ENCODE data around the gene DNM3. TPM values are rescaled to one million over a fixed set of nuclear protein-coding genes. Genes with fewer than 3 reads are reported as not detected.

DNM3 gene
- total RNA-seq, 1 experiment from 2014 or later: 3.1 TPM

DNA sequence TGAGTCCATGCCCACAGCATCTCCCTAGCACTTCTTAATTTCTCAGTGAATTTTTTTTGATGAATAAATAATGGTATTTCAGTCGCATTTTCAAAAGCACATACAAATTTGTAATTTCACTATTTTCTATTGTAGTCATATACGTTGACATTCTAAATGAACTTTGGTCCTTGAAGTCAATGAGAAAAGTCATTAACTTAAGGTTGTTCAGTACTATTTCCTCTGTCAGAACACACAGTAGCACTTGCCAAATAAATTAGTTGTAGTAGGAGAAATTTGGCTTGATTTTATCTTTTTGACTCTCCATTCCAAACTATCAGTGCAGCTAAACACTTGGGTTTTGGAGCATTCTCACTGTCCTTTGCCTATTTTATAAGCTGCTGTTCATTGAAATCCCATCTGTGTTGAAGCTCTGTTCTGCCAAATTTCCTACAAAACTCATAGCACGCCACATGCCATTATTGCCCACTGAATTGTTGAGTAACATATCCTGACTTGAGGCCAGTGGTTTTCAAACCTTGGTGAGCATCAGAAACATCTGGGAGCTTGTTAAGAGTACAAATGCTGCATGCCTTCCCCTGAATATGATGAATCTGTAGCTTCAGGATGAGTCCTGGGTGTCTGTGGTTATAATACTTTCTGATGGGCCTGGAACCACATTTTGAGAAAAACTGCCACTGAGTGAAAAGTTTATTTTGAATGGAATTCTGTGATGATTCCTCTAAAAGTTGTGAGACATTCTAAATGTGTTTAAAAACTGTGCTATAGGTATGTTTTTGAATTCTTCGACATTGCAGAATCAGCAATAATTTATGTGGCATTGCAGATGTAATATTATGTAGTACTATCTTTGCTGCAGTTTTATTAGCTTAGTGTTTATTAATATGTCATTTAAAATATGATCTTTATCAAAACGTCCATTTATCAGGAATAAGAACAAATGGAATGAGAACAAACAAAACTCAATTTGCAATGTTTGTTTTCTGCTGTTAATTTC is 78.9 kb downstream of the DNM3 start:
- DNase-seq (ENCODE audit: low read depth): no peak

DNA sequence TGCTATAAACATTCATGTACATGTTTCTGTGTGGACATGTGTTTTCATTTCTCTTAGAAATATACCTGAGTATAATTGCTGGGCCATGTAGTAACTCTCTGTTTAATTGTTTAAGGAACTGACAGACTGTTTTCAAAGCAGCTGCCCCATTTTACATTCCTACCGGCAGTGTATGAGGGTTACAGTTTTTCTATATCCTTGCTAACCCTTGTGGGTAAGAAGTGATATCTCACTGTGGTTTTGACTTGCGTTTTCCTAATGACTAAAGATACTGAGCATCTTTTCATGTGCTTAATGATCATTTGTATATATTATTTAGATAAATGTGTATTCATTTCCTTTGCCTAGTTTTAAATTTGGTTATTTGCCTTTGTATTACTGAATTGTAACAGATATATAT is 81.7 kb downstream of the DNM3 start:
- DNase-seq (ENCODE audit: low read depth): no peak

- no peak for DNase-seq (ENCODE audit: low read depth)
These were observed 87.8 kb downstream of the DNM3 start for GRCh38 chr1:171929121-171929520.

DNA sequence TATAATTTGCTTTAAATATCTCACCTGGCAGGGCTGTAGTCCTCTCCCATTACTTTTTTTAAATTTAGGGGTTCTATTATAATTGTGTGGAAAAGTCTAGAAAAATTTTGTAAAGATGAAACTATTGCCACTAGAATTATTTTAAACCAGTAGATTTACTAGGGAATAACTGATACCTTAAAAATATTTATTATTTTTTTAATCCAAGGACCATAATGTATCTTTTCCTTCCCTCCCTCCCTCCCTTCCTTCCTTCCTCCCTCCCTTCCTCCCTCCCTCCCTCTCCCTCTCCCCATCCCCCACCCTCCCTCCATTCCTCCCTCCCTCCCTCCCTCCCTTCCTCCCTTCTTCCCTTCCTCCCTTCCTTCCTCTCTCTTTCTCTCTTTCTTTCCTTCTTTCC is 90.5 kb downstream of the DNM3 start:
- no peak for DNase-seq (ENCODE audit: low read depth)

GRCh38 chr1:171934664-171935063 is 93.4 kb downstream of the DNM3 start:
- no peak for DNase-seq (ENCODE audit: low read depth)

DNA sequence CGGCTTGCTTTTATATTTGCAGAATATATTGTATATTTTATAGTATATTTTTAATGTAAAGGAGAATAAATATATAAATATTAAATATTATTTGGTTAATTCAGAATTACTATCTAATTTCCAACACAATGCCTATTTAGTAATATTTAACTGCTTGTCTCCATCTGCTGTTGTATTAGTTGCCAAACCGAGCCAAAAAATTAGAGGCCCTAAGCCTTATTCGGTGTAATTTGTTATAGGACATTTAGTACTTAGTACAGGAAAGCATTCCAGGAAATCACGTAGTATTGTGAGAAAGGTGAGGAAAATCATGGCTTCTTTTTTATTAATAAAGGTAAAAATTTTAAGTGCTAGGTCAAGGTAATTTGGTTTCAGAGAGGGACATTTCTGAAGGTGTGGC is 93.8 kb downstream of the DNM3 start:
- no peak for DNase-seq (ENCODE audit: low read depth)

DNA sequence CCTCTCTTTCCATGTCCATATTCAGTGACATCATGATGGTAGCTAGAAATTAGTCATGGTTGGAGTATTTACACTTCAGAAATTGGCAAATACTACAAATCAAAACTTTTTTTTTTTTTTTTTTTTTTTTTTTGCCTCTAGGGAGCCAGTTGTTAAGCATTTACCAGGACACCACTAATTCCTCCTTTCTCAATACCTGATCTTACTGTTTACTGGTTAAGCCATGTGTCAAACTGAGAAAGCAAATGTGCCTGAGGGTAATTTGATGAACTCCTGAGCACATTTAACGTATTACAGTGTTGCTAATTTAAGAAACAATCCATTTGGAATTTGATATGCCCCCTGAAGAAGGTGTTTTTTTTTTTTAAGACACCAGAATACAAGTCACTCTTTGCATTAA is 94.4 kb downstream of the DNM3 start:
- DNase-seq (ENCODE audit: low read depth): no peak

DNA sequence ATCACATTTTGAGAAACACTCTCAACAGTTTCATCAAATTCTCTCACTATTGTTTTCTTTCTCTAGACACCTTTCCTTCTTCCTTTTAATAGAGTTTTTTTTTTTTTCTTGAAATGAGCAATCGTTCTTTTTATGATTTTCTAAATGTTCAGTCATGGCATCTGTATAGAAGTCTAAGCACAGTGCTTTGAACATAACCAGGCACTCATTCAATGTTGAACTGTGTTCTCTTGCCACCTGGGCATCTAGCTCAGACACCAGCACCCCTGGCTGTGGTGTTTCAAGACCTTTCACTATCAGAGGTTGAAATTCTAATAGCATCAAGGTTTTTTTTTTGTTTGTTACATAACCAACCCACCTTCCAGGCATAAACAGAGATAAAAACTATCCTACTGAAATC is 96.6 kb downstream of the DNM3 start:
- no peak for DNase-seq (ENCODE audit: low read depth)

GRCh38 chr1:171939740-171940139 is 98.4 kb downstream of the DNM3 start:
- DNase-seq (ENCODE audit: low read depth): no peak

- DNase-seq (ENCODE audit: low read depth): no peak
These were observed 99.1 kb downstream of the DNM3 start for GRCh38 chr1:171940368-171940767.

DNA sequence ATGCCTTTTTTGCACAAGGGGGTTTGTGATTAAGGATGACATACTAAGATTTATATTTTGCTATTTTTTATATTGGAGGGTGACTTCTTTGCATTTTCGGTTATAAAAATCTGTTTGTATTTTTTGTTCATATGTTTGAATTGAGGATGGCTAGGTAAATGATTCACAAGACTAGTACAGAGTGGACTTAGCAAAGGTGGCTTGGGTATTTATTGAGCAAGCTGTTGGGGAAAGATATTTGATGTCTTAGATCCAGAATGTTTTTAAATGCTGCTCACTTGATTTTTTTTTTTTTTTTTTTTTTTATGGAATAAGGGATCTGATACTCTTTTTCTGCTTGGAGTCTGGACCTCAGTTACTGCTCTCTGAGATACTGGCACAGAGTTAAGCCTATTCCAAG is 100.6 kb downstream of the DNM3 start:
- DNase-seq (ENCODE audit: low read depth): no peak

GRCh38 chr1:171943973-171944561 is 102.8 kb downstream of the DNM3 start:
- no peak for DNase-seq (ENCODE audit: low read depth)

DNA sequence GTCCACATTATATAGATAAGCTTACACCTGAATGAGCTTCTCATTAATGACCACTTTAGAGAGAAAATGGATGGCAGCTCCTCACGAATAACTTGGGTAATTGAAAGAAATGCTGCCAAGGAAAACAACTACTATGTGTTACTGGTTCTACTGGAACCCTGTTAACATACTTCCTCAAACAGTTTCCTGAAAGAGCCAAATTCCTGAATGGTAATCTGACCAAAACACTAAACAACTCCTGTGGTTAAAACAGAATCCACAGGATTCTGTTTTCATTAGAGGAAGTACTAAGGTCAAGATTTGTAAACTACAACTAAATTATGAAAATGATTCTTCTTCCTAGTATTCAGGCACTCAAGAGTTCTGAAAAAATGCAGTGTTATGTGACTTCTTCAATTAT is 107.2 kb downstream of the DNM3 start:
- DNase-seq (ENCODE audit: low read depth): peak; percentile 58

DNA sequence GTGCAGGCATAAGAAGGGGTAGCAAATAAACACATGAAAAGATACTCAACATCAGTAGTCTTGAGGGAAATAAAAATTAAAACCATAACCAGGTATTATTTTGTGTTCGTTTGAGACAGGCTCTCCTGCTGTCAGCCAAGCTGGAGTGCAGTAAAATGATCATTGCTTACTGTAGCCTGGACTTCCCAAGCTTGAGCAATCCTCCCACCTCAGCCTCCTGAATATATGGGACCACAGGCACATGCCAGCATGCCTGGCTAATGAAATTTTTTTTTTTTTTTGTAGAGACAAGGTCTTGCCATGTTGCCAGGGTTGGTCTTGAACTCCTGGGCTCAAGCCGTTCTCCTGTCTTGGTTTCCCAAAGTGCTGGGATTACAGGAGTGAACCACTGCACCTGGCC is 108.0 kb downstream of the DNM3 start:
- no peak for DNase-seq (ENCODE audit: low read depth)

GRCh38 chr1:171953835-171954234 is 112.5 kb downstream of the DNM3 start:
- no peak for DNase-seq (ENCODE audit: low read depth)

DNA sequence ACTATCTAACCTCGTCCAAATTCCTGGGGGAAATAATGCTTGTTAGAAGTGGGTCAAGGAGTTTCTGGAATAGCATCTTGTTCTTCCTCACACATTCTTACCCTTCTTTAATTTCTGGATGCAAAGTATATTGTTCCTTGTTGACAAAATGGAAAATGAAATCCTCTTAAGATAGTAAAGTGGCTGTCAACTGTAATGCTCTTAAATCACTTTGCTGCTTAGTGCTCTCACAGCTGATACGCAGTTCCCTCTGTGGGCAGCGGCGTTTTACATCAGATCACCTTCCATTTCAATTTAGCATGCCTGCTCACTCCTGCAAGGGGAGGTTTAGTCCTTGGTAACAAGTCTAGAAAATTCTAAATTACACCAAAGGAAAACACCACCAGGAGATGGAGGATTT is 113.1 kb downstream of the DNM3 start:
- no peak for DNase-seq (ENCODE audit: low read depth)

- no peak for DNase-seq (ENCODE audit: low read depth)
These were observed 120.6 kb downstream of the DNM3 start for GRCh38 chr1:171961861-171962260.

DNA sequence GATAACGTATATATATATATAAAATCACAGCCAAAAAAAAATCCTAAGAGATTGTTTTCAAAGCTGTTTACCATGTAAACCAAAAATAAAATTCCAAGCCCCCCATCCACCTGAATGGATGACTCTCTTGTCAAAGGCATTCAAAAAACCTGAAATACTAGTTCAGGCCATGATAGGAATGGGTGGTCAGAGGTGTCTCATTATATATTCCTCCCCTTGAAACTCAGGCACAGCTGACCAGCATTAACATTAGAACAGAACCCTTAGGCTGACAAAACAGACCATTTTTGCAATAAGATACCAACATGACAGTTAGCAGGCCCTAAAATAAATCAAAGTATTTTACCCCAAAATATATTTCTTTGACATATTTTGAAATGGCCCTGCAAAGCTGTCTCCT is 122.5 kb downstream of the DNM3 start:
- no peak for DNase-seq (ENCODE audit: low read depth)

DNA sequence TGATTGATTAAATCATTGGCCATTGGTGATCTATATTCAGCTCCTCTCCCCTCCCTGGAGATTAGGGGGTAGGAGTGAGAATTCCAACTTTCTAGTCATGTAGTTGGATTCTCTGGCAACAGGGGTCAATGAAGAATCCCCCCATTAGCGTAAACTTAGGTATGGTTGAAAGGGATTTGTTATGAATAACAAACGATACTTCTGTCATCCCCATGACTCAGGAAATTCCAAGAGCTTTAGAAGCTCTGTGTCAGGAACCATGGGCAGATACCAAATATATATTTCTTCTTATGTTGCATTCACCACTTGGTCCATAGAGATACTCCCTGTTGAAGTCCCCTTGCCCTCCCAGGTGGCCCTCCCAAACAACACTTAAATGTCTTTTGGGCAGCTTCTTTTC is 124.5 kb downstream of the DNM3 start:
- DNase-seq (ENCODE audit: low read depth): peak; percentile 30

- DNase-seq (ENCODE audit: low read depth): peak; percentile 18
These were observed 125.3 kb downstream of the DNM3 start for GRCh38 chr1:171966426-171967220.

DNA sequence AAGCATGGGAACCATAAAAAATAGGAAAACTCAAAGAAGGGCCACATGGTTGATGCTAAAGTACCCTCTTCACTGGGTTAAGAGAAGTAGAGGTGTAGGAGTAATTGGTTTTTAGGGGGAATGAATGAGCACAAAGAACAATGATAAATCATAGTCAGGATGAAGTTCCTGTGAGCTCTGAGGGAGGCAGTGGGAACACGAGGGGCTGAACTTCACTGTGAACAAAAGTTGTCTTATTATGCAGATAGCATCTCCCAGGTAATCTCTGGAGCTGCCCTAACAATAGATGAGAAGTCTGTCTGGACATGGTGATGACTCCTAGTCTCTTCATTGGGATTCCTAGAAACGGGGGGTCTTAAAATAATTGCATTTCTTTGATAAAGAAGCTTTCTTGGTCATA is 127.9 kb downstream of the DNM3 start:
- DNase-seq (ENCODE audit: low read depth): no peak

- no peak for DNase-seq (ENCODE audit: low read depth)
These were observed 128.5 kb downstream of the DNM3 start for GRCh38 chr1:171969813-171970212.

DNA sequence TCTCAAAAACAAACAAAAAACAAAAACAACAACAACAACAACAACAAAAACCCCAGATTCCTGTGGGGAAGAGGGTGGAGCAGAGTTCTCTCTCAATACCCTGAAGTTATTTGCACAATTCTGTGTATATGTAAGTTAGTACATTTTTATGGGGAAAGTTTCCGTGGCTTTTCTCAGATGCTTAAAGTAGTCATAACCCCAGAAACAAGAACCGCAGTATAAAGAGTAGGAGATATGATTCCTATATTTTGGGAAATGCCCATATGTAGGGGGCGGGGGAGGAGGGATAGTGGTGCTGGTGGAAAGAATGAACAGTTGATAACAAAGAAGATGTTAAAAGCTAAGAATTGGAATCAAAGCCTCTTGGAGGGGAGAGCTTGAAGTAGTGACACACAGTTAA is 131.5 kb downstream of the DNM3 start:
- no peak for DNase-seq (ENCODE audit: low read depth)

All from M059J (cell line).